Dermis microvascular lymphatic vessel endothelial cell (primary cell): ENCODE data around the gene TRIML1. TPM values are rescaled to one million over a fixed set of nuclear protein-coding genes. Genes with fewer than 3 reads are reported as not detected.

Source experiments
- DNase-seq, 2 donors: peaks; one replicate each; pipeline versions ENCODE4 v3.0.0 to v3.0.0-alpha.2; 2010; ENCODE audit warnings: low read depth in 2 of 2
- total RNA-seq: library from RNA; depleted of rRNA; stranded (reverse); fragments of >200 nt; gene quantifications from 2 replicates; pipeline ENCODE4 v1.2.1, GENCODE V29; 2014

The TRIML1 gene
- total RNA-seq, result under 0.01 TPM in 2 replicates

- DNase-seq, result no peak
These were observed at the start of gene TRIML1 for GRCh38 chr4:188139141-188139540. Gene TRIML1 (plus strand): TSS chr4:188139441. CDS start chr4:188139559, 118 bp downstream.

DNA sequence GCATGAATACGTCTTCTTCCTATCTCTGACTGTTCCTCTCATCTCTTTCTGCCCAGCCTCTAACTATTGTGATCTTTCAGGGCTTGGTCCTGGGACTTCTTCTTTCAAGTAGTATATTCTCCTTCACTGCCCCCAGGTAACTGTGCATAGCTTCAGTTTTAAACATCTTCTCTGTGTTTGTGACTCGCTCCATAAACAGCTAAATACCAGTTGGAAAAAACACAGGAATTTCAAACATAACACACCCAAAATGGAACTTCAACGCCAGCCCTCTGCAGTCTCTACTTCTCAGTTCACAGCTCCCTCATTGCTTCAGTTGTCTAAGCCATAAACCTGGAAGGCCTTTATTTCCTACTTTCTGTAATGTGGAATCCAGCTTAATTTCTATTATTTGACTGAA lies 46.4 kb upstream of the TRIML1 start:
- no peak for DNase-seq

DNA sequence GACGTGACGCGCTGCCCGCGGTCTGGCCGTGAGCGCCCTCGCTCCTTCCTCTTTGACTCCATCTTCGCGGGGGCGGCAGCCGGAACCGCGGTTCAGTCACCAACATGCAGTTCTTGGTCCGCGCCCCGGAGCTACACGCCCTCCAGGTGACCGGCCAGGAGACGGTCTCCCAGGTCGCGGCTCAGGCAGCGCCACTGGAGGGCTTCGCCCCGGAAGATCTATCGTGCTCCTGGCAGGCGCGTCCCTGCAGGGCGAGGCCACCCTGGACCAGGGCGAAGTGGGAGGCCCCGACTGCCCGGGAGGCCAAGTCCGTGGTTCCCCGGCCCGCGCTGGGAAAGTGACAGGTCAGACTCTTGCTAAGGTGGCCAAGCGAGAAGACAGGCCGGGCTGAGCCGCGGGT lies 32.8 kb upstream of the TRIML1 start:
- DNase-seq, result no peak

GRCh38 chr4:188107931-188108843 lies 31.1 kb upstream of the TRIML1 start:
- DNase-seq, result no peak

DNA sequence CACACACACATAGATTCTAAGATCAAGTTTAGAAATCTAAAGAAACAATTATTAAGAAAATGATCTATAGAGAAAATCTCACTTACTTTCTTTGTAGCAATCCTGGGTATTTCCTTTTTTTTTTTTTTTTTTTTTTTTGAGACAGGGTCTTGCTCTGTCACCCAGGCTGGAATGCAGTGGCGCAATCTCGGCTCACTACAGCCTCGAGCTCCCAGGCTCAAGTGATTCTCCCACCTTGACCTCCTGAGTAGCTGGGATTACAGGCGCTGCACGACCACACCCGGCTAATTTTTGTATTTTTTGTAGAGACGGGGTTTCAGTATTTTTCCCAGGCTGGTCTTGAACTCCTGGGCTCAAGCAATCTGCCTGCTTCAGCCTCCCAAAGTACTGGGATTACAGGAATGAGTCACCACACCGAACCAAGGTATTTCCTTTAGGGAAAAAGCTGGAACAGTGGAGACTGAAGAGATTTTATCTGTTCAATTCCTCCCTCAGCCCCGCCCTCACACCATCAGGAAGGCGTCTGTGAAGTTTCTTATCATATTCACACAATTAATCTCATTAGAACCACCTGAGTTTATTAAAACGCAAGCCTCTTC lies 30.0 kb upstream of the TRIML1 start, which contains the start of gene TRIML2:
TRIML2 (minus strand) TSS at position 447 of the 599 bp plus-strand sequence. CDS start 4,235 bp downstream, outside the sequence.
- DNase-seq, result no peak

GRCh38 chr4:188110036-188110435 lies 29.2 kb upstream of the TRIML1 start:
- DNase-seq, result no peak

GRCh38 chr4:188110741-188111471 lies 28.3 kb upstream of the TRIML1 start:
- no peak for DNase-seq

DNA sequence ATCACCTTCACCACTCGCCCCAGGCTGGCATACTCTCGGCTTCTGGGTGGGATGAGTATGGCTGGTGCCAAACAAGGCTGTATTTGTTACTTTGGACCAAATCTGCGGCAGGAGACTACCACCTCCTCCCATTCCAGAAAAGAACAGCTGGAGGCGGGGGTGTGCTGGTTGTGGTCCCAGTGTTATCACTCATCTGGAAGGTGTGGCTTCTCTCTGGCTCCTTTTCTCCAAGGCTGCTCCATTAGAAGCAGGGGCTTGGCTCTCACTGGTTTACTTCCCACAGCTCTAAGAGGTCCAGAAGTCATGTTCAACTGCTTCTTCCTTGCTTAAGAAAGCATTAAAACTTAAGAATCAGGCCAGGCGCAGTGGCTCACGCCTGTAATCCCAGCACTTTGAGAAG lies 27.3 kb upstream of the TRIML1 start:
- no peak for DNase-seq

GRCh38 chr4:188113156-188113555 lies 26.1 kb upstream of the TRIML1 start:
- no peak for DNase-seq

DNA sequence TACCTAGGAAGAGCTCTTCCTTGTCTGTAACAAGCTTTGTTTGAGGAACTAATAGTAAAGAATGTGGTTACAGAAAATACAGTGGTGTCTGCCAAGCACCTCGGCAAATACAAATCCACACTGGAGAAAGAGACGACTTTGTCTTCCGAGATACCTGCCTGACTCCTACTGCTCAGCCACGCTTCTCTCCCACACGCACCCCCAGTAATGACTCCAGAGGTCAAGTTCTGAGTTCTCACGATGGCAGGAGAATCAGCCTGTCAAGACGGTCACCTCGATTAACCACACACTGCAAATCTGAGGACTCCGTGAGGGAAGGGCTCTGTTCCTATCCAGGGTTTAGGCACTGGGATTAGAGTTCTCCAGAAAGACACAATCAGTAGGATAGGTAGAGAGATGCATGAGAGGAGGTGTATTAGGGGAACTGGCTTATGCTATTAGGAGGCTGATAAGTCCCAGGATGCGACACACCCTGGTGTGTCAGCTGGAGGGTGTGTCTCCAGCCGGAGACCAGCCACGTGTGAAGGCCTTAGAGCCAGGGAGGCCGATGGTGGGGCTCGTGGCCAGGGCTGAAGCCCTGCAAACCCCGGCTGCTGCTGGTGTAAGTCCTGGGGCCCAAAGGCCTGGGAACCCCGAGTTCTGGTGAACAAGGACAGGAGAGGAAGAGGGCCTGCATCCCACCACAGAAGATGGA lies 21.5 kb upstream of the TRIML1 start:
- no peak for DNase-seq

- no peak for DNase-seq
These were observed 17.7 kb upstream of the TRIML1 start for GRCh38 chr4:188121530-188121929.

GRCh38 chr4:188127214-188127874 lies 11.9 kb upstream of the TRIML1 start:
- peak in 1 of 2 donors; percentile 34 for DNase-seq

DNA sequence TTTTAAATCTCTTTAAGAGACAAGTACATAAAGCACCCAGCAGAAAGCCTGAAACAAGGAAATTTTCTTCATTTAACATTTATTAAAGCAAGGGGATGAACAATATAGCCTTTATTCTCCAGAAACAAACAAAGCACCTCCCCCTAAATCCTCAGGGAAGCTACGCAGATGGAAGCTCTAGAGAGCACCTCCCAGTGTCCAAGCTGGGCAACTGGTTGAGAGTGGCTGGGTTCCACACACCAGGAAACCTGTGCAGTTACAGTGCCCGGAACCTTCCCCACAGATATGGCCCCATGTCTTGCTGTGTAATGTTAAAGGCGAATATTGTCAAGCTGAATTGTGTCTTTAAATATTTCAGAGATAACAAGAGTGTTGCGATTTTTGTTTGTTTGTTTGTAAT lies 8.9 kb upstream of the TRIML1 start:
- DNase-seq, result no peak

GRCh38 chr4:188132232-188132631 lies 7.0 kb upstream of the TRIML1 start:
- no peak for DNase-seq

- DNase-seq, result peak in 1 of 2 donors; percentile 26
These were observed 1.0 kb upstream of the TRIML1 start for GRCh38 chr4:188138227-188138626.

DNA sequence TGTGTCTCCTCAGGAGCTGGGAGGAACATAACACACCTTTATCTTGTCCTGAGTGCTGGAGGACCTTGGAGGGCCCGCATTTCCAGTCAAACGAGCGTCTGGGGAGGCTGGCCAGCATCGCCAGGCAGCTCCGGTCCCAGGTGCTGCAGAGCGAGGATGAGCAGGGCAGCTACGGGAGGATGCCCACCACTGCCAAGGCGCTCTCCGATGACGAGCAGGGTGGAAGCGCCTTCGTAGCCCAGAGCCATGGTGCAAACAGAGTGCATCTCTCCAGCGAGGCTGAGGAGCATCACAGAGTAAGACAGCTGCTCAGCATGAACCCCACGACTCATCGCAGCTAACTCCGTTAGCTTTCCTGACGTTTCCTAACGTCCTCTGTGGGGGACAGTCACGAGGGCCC lies 430 bp downstream of the TRIML1 start:
- no peak for DNase-seq

DNA sequence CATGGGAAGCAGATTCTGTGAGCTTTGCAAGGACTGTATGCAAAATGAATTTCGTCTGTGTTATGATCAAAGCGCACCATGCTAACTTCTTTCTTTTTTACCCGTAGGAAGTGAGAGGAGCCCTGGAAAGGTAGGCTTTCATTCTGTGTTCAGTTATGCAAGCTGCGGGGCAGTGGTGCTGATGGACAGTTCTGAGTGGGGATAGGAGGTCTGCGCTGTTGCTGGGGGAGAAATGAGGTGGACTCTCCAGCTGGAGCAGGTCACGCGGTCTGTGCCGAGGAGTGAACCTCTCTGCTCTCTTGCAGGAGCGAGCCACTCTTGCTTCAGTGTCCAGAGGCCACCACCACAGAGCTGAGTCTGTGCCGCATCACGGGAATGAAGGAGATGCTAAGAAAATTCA lies 4.5 kb downstream of the TRIML1 start:
- no peak for DNase-seq

DNA sequence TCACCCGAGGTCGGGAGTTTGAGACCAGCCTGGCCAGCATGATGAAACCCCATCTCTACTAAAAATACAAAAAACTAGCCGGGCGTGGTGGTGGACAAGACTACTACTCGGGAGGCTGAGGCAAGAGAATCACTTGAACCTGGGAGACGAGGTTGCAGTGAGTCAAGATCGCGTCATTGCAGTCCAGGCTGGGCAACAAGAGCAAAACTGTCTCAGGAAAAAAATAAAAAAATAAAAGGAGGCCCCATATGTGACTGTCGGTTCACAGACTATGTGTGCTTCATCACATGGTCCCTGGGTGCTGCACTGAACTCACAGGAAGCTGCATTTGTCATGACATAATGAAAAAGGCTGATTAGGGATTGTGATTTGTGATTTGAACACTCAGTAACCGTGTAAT lies 6.4 kb downstream of the TRIML1 start:
- no peak for DNase-seq

- no peak for DNase-seq
These were observed 7.4 kb downstream of the TRIML1 start for GRCh38 chr4:188146618-188147017.

GRCh38 chr4:188147176-188147575 lies 7.9 kb downstream of the TRIML1 start:
- DNase-seq, result no peak

DNA sequence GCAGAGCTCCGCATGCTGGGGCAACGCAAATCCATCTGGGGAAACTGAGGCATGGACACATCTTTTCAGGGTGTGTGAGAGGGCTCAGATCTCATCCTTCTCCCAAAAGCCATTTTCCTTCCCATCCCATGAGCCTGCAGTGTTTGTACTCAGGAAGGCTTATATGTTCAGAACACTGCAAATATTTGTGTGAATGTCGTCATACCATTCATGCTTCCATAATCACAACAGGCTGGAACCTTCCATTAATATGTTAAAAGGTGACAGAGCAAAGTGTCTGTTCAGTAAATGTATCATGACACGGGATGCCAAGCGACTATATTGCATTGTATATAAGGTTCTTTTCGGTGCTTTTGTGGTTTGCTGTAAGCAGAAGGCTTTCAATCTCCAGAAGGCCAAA lies 8.5 kb downstream of the TRIML1 start:
- no peak for DNase-seq
